ENCODE measurements around the gene AOPEP.
A peak's percentile ranks its signal among the peaks of the same experiment; 100 is the strongest.

AOPEP gene

GRCh38 chr9:94726495-94727191 lies at the start of gene AOPEP:
Gene AOPEP (plus strand): TSS chr9:94726699. CDS start chr9:94759784, 33,085 bp downstream.
- peak; percentile 100 for DNase-seq (ENCODE audit: low spot score)

GRCh38 chr9:94677929-94678328 lies 48.6 kb upstream of the AOPEP start:
- DNase-seq (ENCODE audit: low spot score), result no peak

GRCh38 chr9:94679587-94679986 lies 46.9 kb upstream of the AOPEP start:
- no peak for DNase-seq (ENCODE audit: low spot score)

- no peak for DNase-seq (ENCODE audit: low spot score)
Measured at GRCh38 chr9:94680020-94680419, 46.5 kb upstream of the AOPEP start.

- DNase-seq (ENCODE audit: low spot score), result no peak
Measured at GRCh38 chr9:94680621-94681020, 45.9 kb upstream of the AOPEP start.

GRCh38 chr9:94681508-94681907 lies 45.0 kb upstream of the AOPEP start:
- DNase-seq (ENCODE audit: low spot score), result peak; percentile 54

- no peak for DNase-seq (ENCODE audit: low spot score)
Measured at GRCh38 chr9:94685359-94685758, 41.1 kb upstream of the AOPEP start.

- DNase-seq (ENCODE audit: low spot score), result no peak
Measured at GRCh38 chr9:94687451-94687850, 39.0 kb upstream of the AOPEP start.

GRCh38 chr9:94690344-94690743 lies 36.2 kb upstream of the AOPEP start:
- DNase-seq (ENCODE audit: low spot score), result no peak

GRCh38 chr9:94692601-94693000 lies 33.9 kb upstream of the AOPEP start:
- no peak for DNase-seq (ENCODE audit: low spot score)

GRCh38 chr9:94693485-94694204 lies 32.9 kb upstream of the AOPEP start:
- DNase-seq (ENCODE audit: low spot score), result no peak

GRCh38 chr9:94696545-94696944 lies 30.0 kb upstream of the AOPEP start:
- DNase-seq (ENCODE audit: low spot score), result no peak

- DNase-seq (ENCODE audit: low spot score), result no peak
Measured at GRCh38 chr9:94697972-94698581, 28.4 kb upstream of the AOPEP start.

- DNase-seq (ENCODE audit: low spot score), result no peak
Measured at GRCh38 chr9:94699715-94700373, 26.7 kb upstream of the AOPEP start.

- no peak for DNase-seq (ENCODE audit: low spot score)
Measured at GRCh38 chr9:94700445-94700844, 26.1 kb upstream of the AOPEP start.

- DNase-seq (ENCODE audit: low spot score), result no peak
Measured at GRCh38 chr9:94703488-94704140, 22.9 kb upstream of the AOPEP start.

GRCh38 chr9:94705162-94705702 lies 21.3 kb upstream of the AOPEP start:
- no peak for DNase-seq (ENCODE audit: low spot score)

GRCh38 chr9:94706922-94707321 lies 19.6 kb upstream of the AOPEP start:
- no peak for DNase-seq (ENCODE audit: low spot score)

- DNase-seq (ENCODE audit: low spot score), result no peak
Measured at GRCh38 chr9:94713436-94714215, 12.9 kb upstream of the AOPEP start.

GRCh38 chr9:94714494-94714893 lies 12.0 kb upstream of the AOPEP start:
- no peak for DNase-seq (ENCODE audit: low spot score)

GRCh38 chr9:94717761-94718160 lies 8.7 kb upstream of the AOPEP start:
- no peak for DNase-seq (ENCODE audit: low spot score)

Data from germinal center (tissue), 1 donor.